IMR-90 (cell line): ENCODE results near the gene CYB5D1. TPM values are rescaled to one million over a fixed set of nuclear protein-coding genes. Genes with fewer than 3 reads are reported as not detected.

Source experiments
- ATAC-seq: fragments of 200-7000 bp; cut with Tn5 transposase; 2 replicates; pipeline ENCODE4 v1.9.1; 2020; ENCODE audit warnings: low read depth, mild to moderate bottlenecking, moderate library complexity
- BruUV-seq: library from RNA; stranded (reverse); fragments of 400-500 nt; replicated peaks from 2 replicates; lab custom pipeline; 2021; lab: Mats Ljungman, UMichigan
- CTCF ChIA-PET: fragments of 300-600 bp; formaldehyde crosslinking; extraction: SDS; loops from one replicate; lab custom pipeline; 2021; ENCODE audit warnings: antibody characterized with exemption; lab: Yijun Ruan, JAX
- POLR2A ChIA-PET: fragments of 300-600 bp; sonication (Branson Sonifier 250); formaldehyde crosslinking; loops from one replicate; lab custom pipeline; 2022; ENCODE audit warnings: antibody characterized with exemption; ENCODE audit not compliant: unreplicated experiment; lab: Charles Lee
- DNase-seq: peaks from one replicate; pipeline ENCODE4 v3.0.0; 2013
- H2AFZ ChIP-seq: replicated peaks from 2 replicates; pipeline ENCODE3; 2013; ENCODE audit warnings: low read length, mild to moderate bottlenecking; ENCODE audit not compliant: poor library complexity
- H2AK5ac ChIP-seq: 2 replicates; pipeline ENCODE4 v1.6.1; 2013; ENCODE audit warnings: low read depth, low read length, inconsistent platforms
- H2AK9ac ChIP-seq: replicated peaks from 2 replicates; pipeline ENCODE3; 2013; ENCODE audit warnings: mild to moderate bottlenecking, low read depth, low read length, moderate library complexity; ENCODE audit not compliant: poor library complexity
- H2BK120ac ChIP-seq: 2 replicates; pipeline ENCODE4 v1.6.1; 2013; ENCODE audit warnings: low read depth, low read length, inconsistent platforms
- H2BK15ac ChIP-seq: 3 replicates; pipeline ENCODE4 v1.6.1; 2013; ENCODE audit warnings: low read depth, low read length, inconsistent platforms
- H2BK20ac ChIP-seq: 2 replicates; pipeline ENCODE4 v1.6.1; 2013; ENCODE audit warnings: low read depth, mild to moderate bottlenecking, inconsistent platforms, low read length, moderate library complexity
- H2BK5ac ChIP-seq: 2 replicates; pipeline ENCODE4 v1.6.1; 2013; ENCODE audit warnings: mild to moderate bottlenecking, low read depth, low read length, inconsistent platforms; ENCODE audit not compliant: poor library complexity, severe bottlenecking
- H3K14ac ChIP-seq: replicated peaks from 2 replicates; pipeline ENCODE4 v1.6.1; 2013; ENCODE audit warnings: low read depth, low read length, inconsistent platforms
- H3K18ac ChIP-seq: 2 replicates; pipeline ENCODE4 v1.6.1; 2013; ENCODE audit warnings: low read depth, low read length, control low read depth
- H3K23ac ChIP-seq: 2 replicates; pipeline ENCODE4 v1.6.1; 2013; ENCODE audit warnings: low read depth, low read length, inconsistent platforms
- H3K27ac ChIP-seq: 2 replicates; pipeline ENCODE4 v1.5.1; 2013; ENCODE audit warnings: mild to moderate bottlenecking, control low read depth, low read length; ENCODE audit not compliant: insufficient read depth
- H3K27me3 ChIP-seq: 2 replicates; pipeline ENCODE4 v1.6.1; 2013; ENCODE audit warnings: low read length; ENCODE audit not compliant: control insufficient read depth, insufficient read depth
- H3K36me3 ChIP-seq: 2 replicates; pipeline ENCODE4 v1.6.1; 2013; ENCODE audit warnings: low read length, mixed read lengths; ENCODE audit not compliant: control insufficient read depth, insufficient read depth
- H3K4ac ChIP-seq: 2 replicates; pipeline ENCODE4 v1.6.1; 2013; ENCODE audit warnings: low read depth, low read length, inconsistent platforms
- H3K4me1 ChIP-seq: 2 replicates; pipeline ENCODE4 v1.6.1; 2013; ENCODE audit warnings: low read length, mixed read lengths; ENCODE audit not compliant: control insufficient read depth, insufficient read depth
- H3K4me2 ChIP-seq: 2 replicates; pipeline ENCODE4 v1.6.1; 2013; ENCODE audit warnings: low read depth, mild to moderate bottlenecking, control low read depth, low read length, moderate library complexity
- H3K4me3 ChIP-seq: 2 replicates; pipeline ENCODE4 v1.5.1; 2013; ENCODE audit warnings: low read depth, mild to moderate bottlenecking, control low read depth, low read length, moderate library complexity; ENCODE audit not compliant: insufficient read depth
- H3K56ac ChIP-seq: 2 replicates; pipeline ENCODE4 v1.6.1; 2013; ENCODE audit warnings: low read length, inconsistent platforms; ENCODE audit not compliant: insufficient read depth; ENCODE audit errors: extremely low read depth
- H3K79me1 ChIP-seq, 2 experiments: 2 replicates each; pipeline ENCODE4 v1.6.1; 2013; ENCODE audit warnings: low read length in 2 of 2, inconsistent platforms in 1 of 2, low read depth in 1 of 2
- H3K9ac ChIP-seq: 2 replicates; pipeline ENCODE4 v1.6.1; 2013; ENCODE audit warnings: low read depth, low read length, control low read depth
- H3K9me1 ChIP-seq: 2 replicates; pipeline ENCODE4 v1.6.1; 2013; ENCODE audit warnings: low read length, inconsistent platforms; ENCODE audit not compliant: insufficient read depth
- H3K9me3 ChIP-seq: 2 replicates; pipeline ENCODE4 v1.6.1; 2013; ENCODE audit warnings: low read length; ENCODE audit not compliant: control insufficient read depth, insufficient read depth
- H4K20me1 ChIP-seq: 2 replicates; pipeline ENCODE4 v1.6.1; 2013; ENCODE audit warnings: low read length, inconsistent platforms; ENCODE audit not compliant: insufficient read depth
- H4K5ac ChIP-seq: 2 replicates; pipeline ENCODE4 v1.6.1; 2013; ENCODE audit warnings: mild to moderate bottlenecking, low read depth, low read length, control low read depth
- H4K8ac ChIP-seq, 2 experiments: 2 replicates each; pipeline ENCODE4 v1.6.1; 2013; ENCODE audit warnings: low read depth in 2 of 2, low read length in 2 of 2, control low read depth in 1 of 2, inconsistent platforms in 1 of 2
- H4K91ac ChIP-seq: 2 replicates; pipeline ENCODE4 v1.6.1; 2013; ENCODE audit warnings: low read depth, low read length, inconsistent platforms; ENCODE audit not compliant: insufficient read depth
- CEBPB ChIP-seq: IDR thresholded peaks from 2 replicates; pipeline ENCODE4 v1.6.1; 2012; ENCODE audit warnings: low read depth, low read length, improper control_type of control experiment
- RCOR1 ChIP-seq: IDR thresholded peaks from 2 replicates; pipeline ENCODE4 v1.6.1; 2012; ENCODE audit warnings: mild to moderate bottlenecking, low read length, improper control_type of control experiment; ENCODE audit not compliant: insufficient replicate concordance
- WGBS, 2 experiments: methylation state at CpG; one replicate each; pipeline versions ENCODE4 v1.1.5 to v1.1.7; 2013; ENCODE audit warnings: missing lambda C conversion rate in 2 of 2; ENCODE audit not compliant: insufficient read length in 1 of 2; ENCODE audit errors: extremely low coverage in 2 of 2; 5-methylcytosine and 5-hydroxymethylcytosine counted together
- dilution Hi-C: fragments of 300-500 bp; cut with HindIII; formaldehyde crosslinking; loops from one replicate; pipeline ENCODE4 v1.14.3; 2018; ENCODE audit warnings: low sequenced_read_pairs; ENCODE audit not compliant: unreplicated experiment
- in situ Hi-C: fragments of 300-500 bp; cut with MboI; formaldehyde crosslinking; loops from 3 replicates; pipeline ENCODE4 v1.14.3; 2019; ENCODE audit warnings: low sequenced_read_pairs, inconsistent platforms, mixed read lengths
- intact Hi-C: fragments of 100-400 bp; cut with micrococcal nuclease; formaldehyde crosslinking; loops from 2 replicates; pipeline ENCODE4 v1.10.0; 2022
- polyA plus RNA-seq, 3 experiments: library from polyadenylated mRNA; depleted of rRNA; stranded (reverse); fragments of >200 nt; gene quantifications; 2 replicates each; pipeline ENCODE4 v1.2.3, GENCODE V29; 2012; ENCODE audit warnings: low replicate concordance in 1 of 3
- total RNA-seq: library from RNA; depleted of rRNA; stranded (reverse); fragments of >200 nt; gene quantifications from 2 replicates; pipeline ENCODE4 v1.2.3, GENCODE V29; 2012

CYB5D1 gene
- total and polyA plus RNA-seq, 2 of the 4 experiments (the other 2 are of a cell fraction), result 8.8 to 10.8 TPM

GRCh38 chr17:7875804-7876370 lies 18.1 kb downstream of the CYB5D1 start:
- in situ Hi-C loops, result no loop called here

More at GRCh38 chr17:7875804-7876370, 18.1 kb downstream of the CYB5D1 start:
- no peak overlapping the region for H4K91ac ChIP-seq
- no peak overlapping the region for H3K4me3 ChIP-seq
- no peak overlapping the region for H2BK15ac ChIP-seq
- no peak overlapping the region for H2BK5ac ChIP-seq
- H3K36me3 ChIP-seq, result peaks cover 14% of the 10 kb centered on the region
- no peak overlapping the region for H3K27ac ChIP-seq
- no peaks in the 10 kb centered on the region for H4K20me1 ChIP-seq
- H3K56ac ChIP-seq, result no peak overlapping the region
- H3K18ac ChIP-seq, result no peak overlapping the region
- CTCF ChIA-PET, result no interaction called here
- no peak overlapping the region for H3K4ac ChIP-seq
- POLR2A ChIA-PET, result no interaction called here
- no peak overlapping the region for H4K8ac ChIP-seq
- no peak overlapping the region for H2AK9ac ChIP-seq
- no peak overlapping the region for H3K23ac ChIP-seq
- peaks cover 7 to 23% of the 10 kb centered on the region in 2 experiments for H3K79me1 ChIP-seq
- dilution Hi-C loops, result no loop called here
- H3K4me2 ChIP-seq, result no peak overlapping the region
- no peak overlapping the region for H3K9ac ChIP-seq
- TF ChIP-seq CEBPB (no peak), RCOR1 (no peak)
- ATAC-seq, result no peak
- no peak overlapping the region for H2BK120ac ChIP-seq
- no peak overlapping the region for H4K5ac ChIP-seq
- H2BK20ac ChIP-seq, result no peak overlapping the region
- no TSS peak for BruUV-seq
- no peaks in the 10 kb centered on the region for H3K27me3 ChIP-seq
- WGBS, 2 experiments, result no CpG with 5 or more reads among the region's 2 CpGs
- no peak for DNase-seq
- no peaks in the 10 kb centered on the region for H3K9me3 ChIP-seq
- H3K14ac ChIP-seq, result no peak overlapping the region
- no peak overlapping the region for H2AK5ac ChIP-seq
- intact Hi-C loops, result no loop called here
- no peaks in the 10 kb centered on the region; the same call in 1 of the 2 replicates for H3K9me1 ChIP-seq
- H2AFZ ChIP-seq, result no peak overlapping the region
- H3K4me1 ChIP-seq, result no peaks in the 10 kb centered on the region
